ENCODE data around the gene UNC93B1. TPM values are rescaled to one million over a fixed set of nuclear protein-coding genes. Genes with fewer than 3 reads are reported as not detected.

The UNC93B1 gene
- total RNA-seq, 1 experiment from 2014 or later, result 75.5 TPM

- ChIA-PET POLR2A (ENCODE audit: unreplicated experiment) (interaction anchor here (0.6 kb wide), 1 partner anchor 8 kb away, joined by 3 read pairs; the partner anchor contains the start of gene ALDH3B1), CTCF (no interaction called here)
- no TSS peak for BruUV-seq (replicated peaks)
- Histone ChIP-seq H3F3A (ENCODE audit: insufficient read depth, low read depth) (peaks cover 38% of the 10 kb centered on the region), H3K79me2 (ENCODE audit: low read depth) (0 out of 2 replicates have a peak, but pooled peaks cover 7% of the 10 kb centered on the region), H3K4me2 (0 out of 2 replicates have a peak overlapping the region, but pooled peaks have one; percentile 37), H2AFZ (no peak overlapping the region), H3K9me3 (ENCODE audit: insufficient read depth, low read depth) (no peaks in the 10 kb centered on the region), H3K27me3 (ENCODE audit: insufficient read depth, low read depth) (no peaks in the 10 kb centered on the region), H3K27ac (no peak overlapping the region), H3K9me2 (ENCODE audit: insufficient read depth) (no peaks in the 10 kb centered on the region), H3K4me1 (replicated peaks; ENCODE audit: insufficient read depth) (peaks cover 68% of the 10 kb centered on the region), H3K4me3 (no peak overlapping the region), H4K20me1 (ENCODE audit: insufficient read depth) (no peaks in the 10 kb centered on the region), H3K36me3 (ENCODE audit: low read depth) (no peaks in the 10 kb centered on the region)
- TF ChIP-seq EZH2 (IDR thresholded peaks at IDR 0.05; ENCODE audit: low read depth) (no peak), CTCF (conservative IDR thresholded peaks at IDR 0.05) (no peak)
- DNase-seq, result no peak
- intact Hi-C loops (cut with micrococcal nuclease; ENCODE audit: unreplicated experiment), result loop anchor here (10.0 kb wide), 1 partner anchor 173 kb away; no protein-coding TSS in a partner anchor
These were observed 14.3 kb upstream of the UNC93B1 start for GRCh38 chr11:68017980-68018729.

GRCh38 chr11:68016904-68017817 lies 13.3 kb upstream of the UNC93B1 start:
- TF ChIP-seq EZH2 (IDR thresholded peaks at IDR 0.05; ENCODE audit: low read depth), result no peak
- TF ChIP-seq CTCF (conservative IDR thresholded peaks at IDR 0.05), result no peak

More at GRCh38 chr11:68016904-68017817, 13.3 kb upstream of the UNC93B1 start:
- Histone ChIP-seq H3K9me3 (ENCODE audit: insufficient read depth, low read depth) (no peaks in the 10 kb centered on the region), H3F3A (ENCODE audit: insufficient read depth, low read depth) (peaks cover 43% of the 10 kb centered on the region), H3K27me3 (ENCODE audit: insufficient read depth, low read depth) (no peaks in the 10 kb centered on the region), H2AFZ (no peak overlapping the region), H3K9me2 (ENCODE audit: insufficient read depth) (no peaks in the 10 kb centered on the region), H4K20me1 (ENCODE audit: insufficient read depth) (no peaks in the 10 kb centered on the region), H3K36me3 (ENCODE audit: low read depth) (no peaks in the 10 kb centered on the region), H3K4me1 (replicated peaks; ENCODE audit: insufficient read depth) (peaks cover 78% of the 10 kb centered on the region), H3K27ac (peak overlapping the region; percentile 30), H3K4me3 (no peak overlapping the region), H3K79me2 (ENCODE audit: low read depth) (peaks cover 13% of the 10 kb centered on the region; the same call in 1 of the 2 replicates), H3K4me2 (peak overlapping the region; percentile 37)
- intact Hi-C loops (cut with micrococcal nuclease; ENCODE audit: unreplicated experiment), result loop anchor here (1.0 to 10.0 kb wide), 2 partner anchors 13 to 172 kb away; partner anchors contain the start of gene UNC93B1
- ChIA-PET CTCF (interaction anchor here (0.5 kb wide), 1 partner anchor 11 kb away, joined by 4 read pairs; no protein-coding TSS in a partner anchor), POLR2A (ENCODE audit: unreplicated experiment) (interaction anchor here (0.6 kb wide), 1 partner anchor 154 kb away, joined by 13 read pairs; no protein-coding TSS in a partner anchor)
- BruUV-seq (replicated peaks), result no TSS peak
- peak; percentile 58 to 86 for DNase-seq

All from PC-9 (cell line).